Endothelial cell of umbilical vein (primary cell): ENCODE measurements around the gene TRMO.

Experiments used
- CTCF ChIP-seq, 2 donors: IDR thresholded peaks; 1 replicate in 1 of 2; 2 replicates in 1 of 2; pipeline ENCODE4 v1.5.1; 2011; ENCODE audit warnings: low read length in 2 of 2, mild to moderate bottlenecking in 2 of 2, moderate library complexity in 2 of 2, control low read depth in 1 of 2, inconsistent platforms in 1 of 2, low read depth in 1 of 2; ENCODE audit not compliant: insufficient read depth in 1 of 2; ENCODE audit errors: extremely low read depth in 1 of 2
- EZH2 ChIP-seq: IDR thresholded peaks from 2 replicates; pipeline ENCODE4 v1.6.1; 2012; ENCODE audit warnings: borderline replicate concordance, low read depth, mild to moderate bottlenecking, moderate library complexity, low read length, inconsistent platforms; ENCODE audit not compliant: severe bottlenecking
- JUN ChIP-seq: IDR thresholded peaks from 2 replicates; pipeline ENCODE4 v1.6.1; 2011; ENCODE audit warnings: borderline replicate concordance, low read depth; ENCODE audit not compliant: insufficient read length, insufficient read depth
- MYC ChIP-seq: IDR thresholded peaks from one replicate; pipeline ENCODE4 v1.6.1; 2011; ENCODE audit warnings: mild to moderate bottlenecking, low read depth, low read length
- POLR2A ChIP-seq: IDR thresholded peaks from 2 replicates; pipeline ENCODE4 v1.6.1; 2012; ENCODE audit warnings: low read depth, mild to moderate bottlenecking, control low read depth, low read length
- POLR2AphosphoS5 ChIP-seq: IDR thresholded peaks from 2 replicates; pipeline ENCODE4 v1.6.1; 2012; ENCODE audit warnings: low read depth, mild to moderate bottlenecking, control low read depth, low read length, moderate library complexity; ENCODE audit not compliant: insufficient read depth

- no peak for TF ChIP-seq CTCF (IDR thresholded peaks at IDR 0.05; ENCODE audit: extremely low read depth in 1 of 2, insufficient read depth in 1 of 2, low read depth in 1 of 2, low read length in 2 of 2)
- no peak for TF ChIP-seq POLR2A
- no peak for TF ChIP-seq EZH2
- no peak for TF ChIP-seq POLR2AphosphoS5
- no peak for TF ChIP-seq MYC
- TF ChIP-seq JUN, result no peak
Measured at GRCh38 chr9:97962136-97962535, 39.8 kb upstream of the TRMO start.
